ENCODE results near the gene NECTIN2. TPM values are rescaled to one million over a fixed set of nuclear protein-coding genes. Genes with fewer than 3 reads are reported as not detected.

Gene NECTIN2
- total RNA-seq, 1 donor from 2014 or later, result 0.35 TPM

DNA sequence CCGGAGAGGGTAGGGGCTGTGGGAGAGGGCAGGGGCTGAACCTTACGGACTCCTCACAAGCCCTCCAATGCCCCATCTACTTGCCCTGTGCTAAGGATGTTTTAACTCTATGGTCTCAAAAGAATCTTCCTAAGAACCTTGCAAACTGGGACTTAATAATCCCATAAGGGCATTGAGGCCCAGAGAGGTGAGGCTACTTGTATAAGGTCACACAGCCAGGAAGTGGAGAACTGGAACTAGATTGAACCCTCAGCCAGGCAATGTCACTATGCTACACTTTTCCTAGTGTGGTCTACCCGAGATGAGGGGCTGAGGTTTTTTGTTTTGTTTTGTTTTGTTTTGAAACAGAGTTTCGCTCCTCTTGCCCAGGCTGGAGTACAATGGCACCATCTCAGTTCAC lies 85.4 kb downstream of the NECTIN2 start:
- intact Hi-C loops (cut with micrococcal nuclease), result no loop called here
- Mint-ChIP-seq H3K36me3 (ENCODE audit: low read depth) (no peaks in the 10 kb centered on the region), H3K27me3 (peaks cover 7% of the 10 kb centered on the region), H3K9me3 (no peaks in the 10 kb centered on the region), H3K4me3 (no peak overlapping the region), H3K4me1 (peaks cover 6% of the 10 kb centered on the region), H3K27ac (no peak overlapping the region)
- POLR2A ChIA-PET, result interaction anchor here (0.6 kb wide), 1 partner anchor 700 kb away, joined by 3 read pairs; no protein-coding TSS in a partner anchor
- DNase-seq (no peak), ATAC-seq (ENCODE audit: low read depth) (no peak)
- TF ChIP-seq, protein P1, sequence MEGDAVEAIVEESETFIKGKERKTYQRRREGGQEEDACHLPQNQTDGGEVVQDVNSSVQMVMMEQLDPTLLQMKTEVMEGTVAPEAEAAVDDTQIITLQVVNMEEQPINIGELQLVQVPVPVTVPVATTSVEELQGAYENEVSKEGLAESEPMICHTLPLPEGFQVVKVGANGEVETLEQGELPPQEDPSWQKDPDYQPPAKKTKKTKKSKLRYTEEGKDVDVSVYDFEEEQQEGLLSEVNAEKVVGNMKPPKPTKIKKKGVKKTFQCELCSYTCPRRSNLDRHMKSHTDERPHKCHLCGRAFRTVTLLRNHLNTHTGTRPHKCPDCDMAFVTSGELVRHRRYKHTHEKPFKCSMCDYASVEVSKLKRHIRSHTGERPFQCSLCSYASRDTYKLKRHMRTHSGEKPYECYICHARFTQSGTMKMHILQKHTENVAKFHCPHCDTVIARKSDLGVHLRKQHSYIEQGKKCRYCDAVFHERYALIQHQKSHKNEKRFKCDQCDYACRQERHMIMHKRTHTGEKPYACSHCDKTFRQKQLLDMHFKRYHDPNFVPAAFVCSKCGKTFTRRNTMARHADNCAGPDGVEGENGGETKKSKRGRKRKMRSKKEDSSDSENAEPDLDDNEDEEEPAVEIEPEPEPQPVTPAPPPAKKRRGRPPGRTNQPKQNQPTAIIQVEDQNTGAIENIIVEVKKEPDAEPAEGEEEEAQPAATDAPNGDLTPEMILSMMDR (IDR thresholded peaks at IDR 0.05), result no peak
- CTCF ChIA-PET, result no interaction called here

Other genes with a start within 250 kb of the NECTIN2 start
- gene IGSF23, start 232.7 kb upstream of the NECTIN2 start, total RNA-seq, result not detected in 2 replicates
- gene PVR, start 202.4 kb upstream of the NECTIN2 start, total RNA-seq, result 0.10 TPM in 1 of 2 replicates, not detected in the other
- not detected in 2 replicates for gene CEACAM19, start 174.8 kb upstream of the NECTIN2 start, total RNA-seq
- gene CEACAM16, start 147.1 kb upstream of the NECTIN2 start, total RNA-seq, result not detected in 2 replicates
- 121 and 149 TPM in 2 replicates for gene BCL3, start 97.6 kb upstream of the NECTIN2 start, total RNA-seq
- gene CBLC, start 68.4 kb upstream of the NECTIN2 start, total RNA-seq, result not detected in 2 replicates
- not detected in 2 replicates for gene BCAM, start 37.2 kb upstream of the NECTIN2 start, total RNA-seq
- 80.6 and 81.7 TPM in 2 replicates for gene TOMM40, start 45.0 kb downstream of the NECTIN2 start, total RNA-seq
- gene APOE, start 59.5 kb downstream of the NECTIN2 start, total RNA-seq, result not detected in 2 replicates
- 1.2 and 1.7 TPM in 2 replicates for gene APOC1, start 68.3 kb downstream of the NECTIN2 start, total RNA-seq
- not detected in 2 replicates for gene APOC4, start 95.9 kb downstream of the NECTIN2 start, total RNA-seq
- not detected in 2 replicates for gene APOC2, start 99.8 kb downstream of the NECTIN2 start, total RNA-seq
- 87.0 and 92.1 TPM in 2 replicates for gene CLPTM1, start 109.1 kb downstream of the NECTIN2 start, total RNA-seq
- 117 and 135 TPM in 2 replicates for gene RELB, start 155.2 kb downstream of the NECTIN2 start, total RNA-seq
- 133 and 172 TPM in 2 replicates for gene CLASRP, start 192.7 kb downstream of the NECTIN2 start, total RNA-seq
- gene ZNF296, start 230.2 kb downstream of the NECTIN2 start, total RNA-seq, result 27.8 and 28.0 TPM in 2 replicates
- gene GEMIN7, start 233.0 kb downstream of the NECTIN2 start, total RNA-seq, result 37.0 and 38.7 TPM in 2 replicates
- gene PPP1R37, start 246.9 kb downstream of the NECTIN2 start, total RNA-seq, result 18.8 and 27.2 TPM in 2 replicates

Measured in activated B cell treated with CpG ODN at 0.5 μM for 24 hours (primary cell).